Ovary (tissue), 9 donors: ENCODE results near the gene MROH2B. TPM values are rescaled to one million over a fixed set of nuclear protein-coding genes. Genes with fewer than 3 reads are reported as not detected.

ENCODE experiments used
- DNase-seq, 5 donors: peaks; one replicate each; pipeline ENCODE4 v3.0.0-alpha.2; 2019 to 2020
- H3K27ac ChIP-seq, 2 donors: fragments of 200-600 bp; one replicate each; pipeline versions ENCODE4 v1.5.1 to v1.8.0; 2019 to 2022
- H3K27me3 ChIP-seq: fragments of 200-600 bp; one replicate; pipeline ENCODE4 v1.8.0; 2022
- H3K36me3 ChIP-seq: fragments of 200-600 bp; sonication (generic); one replicate; pipeline ENCODE4 v1.5.1; 2019
- H3K4me1 ChIP-seq: one replicate; pipeline ENCODE4 v1.8.1; 2013; ENCODE audit warnings: mild to moderate bottlenecking, moderate library complexity; ENCODE audit not compliant: insufficient read depth
- H3K4me3 ChIP-seq: fragments of 200-600 bp; sonication (generic); one replicate; pipeline ENCODE4 v1.5.1; 2017
- H3K9me3 ChIP-seq, 2 donors: fragments of 200-600 bp in 1 of 2; sonication (generic) in 1 of 2; one replicate each; pipeline versions ENCODE4 v1.5.1 to v1.8.1; 2013 to 2019; ENCODE audit warnings: mild to moderate bottlenecking in 1 of 2, moderate library complexity in 1 of 2
- CTCF ChIP-seq, 3 donors: fragments of 450-650 bp in 2 of 3; fragments of 200-600 bp in 1 of 3; IDR thresholded peaks; one replicate each; pipeline versions ENCODE4 v1.5.1 to v1.8.0; 2016 to 2022; ENCODE audit warnings: antibody characterized with exemption in 3 of 3, mild to moderate bottlenecking in 1 of 3
- EP300 ChIP-seq: sonication (generic); formaldehyde crosslinking; IDR thresholded peaks from one replicate; pipeline ENCODE4 v1.6.1; 2017; ENCODE audit warnings: antibody characterized with exemption
- POLR2A ChIP-seq: fragments of 450-650 bp; IDR thresholded peaks from one replicate; pipeline ENCODE4 v1.6.1; 2017; ENCODE audit warnings: antibody characterized with exemption, mild to moderate bottlenecking, moderate library complexity
- WGBS, 3 donors: extraction: QIAGEN DNeasy Blood & Tissue Kit in 1 of 3; methylation state at CpG; one replicate each; pipeline versions ENCODE4 v1.1.5 to v1.1.7; 2013 to 2017; 5-methylcytosine and 5-hydroxymethylcytosine counted together
- intact Hi-C, 4 donors: fragments of 100-400 bp; cut with DNase I; formaldehyde crosslinking; loops; one replicate each; pipeline versions ENCODE4 v1.11.0 to v1.15.1; 2022 to 2023
- polyA plus RNA-seq, 2 donors: library from polyadenylated mRNA; stranded (reverse); fragments of 200-250 nt in 1 of 2; fragments of 350-450 nt in 1 of 2; fragmentation: Illumina TruSeq in 1 of 2; extraction: RNeasy Lipid Tissue Mini Kit (QIAGEN cat#74804) in 1 of 2; gene quantifications; one replicate each; pipeline ENCODE4 v1.2.3, GENCODE V29; 2013 to 2014
- total RNA-seq, 7 donors: library from RNA; depleted of rRNA in 2 of 7; stranded (reverse); fragments of >200 nt in 2 of 7; fragmentation: NEBNext Ultra II Directional in 3 of 7; extraction: Animal tissue kit (Norgen Biotek cat#: 25700) in 3 of 7; gene quantifications; one replicate each; pipeline versions ENCODE4 v1.1.0 to v1.2.4, GENCODE V29; 2016 to 2023
- donor health status: DM: no; HTN: no; CAD: no; lungs with moderate emphysema.
- donor health status: DM: no; HTN: no; CAD: no.
- donor health status: Bipolar disorder and iron deficiency.
- donor health status: DM: yes; HTN: yes; CAD: no.
- donor health status: DM: no; HTN: no; CAD: no.
- donor health status: DM: yes; HTN: yes; CAD: no.

The MROH2B gene
- total and polyA plus RNA-seq, 9 donors, result 0.01 TPM; not detected in 8

- no peaks in the 10 kb centered on the region for H3K36me3 ChIP-seq
- DNase-seq, result no peak
- 57 to 73% (median 70%) methylated on average over 2 of the region's 2 CpGs for WGBS, 3 donors
- H3K9me3 ChIP-seq, result no peaks in the 10 kb centered on the region
- H3K4me3 ChIP-seq, result no peak overlapping the region
- TF ChIP-seq POLR2A (no peak), EP300 (no peak), CTCF (IDR thresholded peaks at IDR 0.05) (no peak)
- intact Hi-C loops, result no loop called here
- no peak overlapping the region for H3K27ac ChIP-seq
- H3K27me3 ChIP-seq, result no peaks in the 10 kb centered on the region
- peaks cover 6% of the 10 kb centered on the region for H3K4me1 ChIP-seq
These were observed 41.6 kb upstream of the MROH2B start for GRCh38 chr5:41112486-41113455.

GRCh38 chr5:41109186-41109585 lies 38.0 kb upstream of the MROH2B start:
- H3K36me3 ChIP-seq, result no peaks in the 10 kb centered on the region
- DNase-seq, result no peak
- TF ChIP-seq EP300 (no peak), CTCF (IDR thresholded peaks at IDR 0.05) (no peak), POLR2A (no peak)

DNA sequence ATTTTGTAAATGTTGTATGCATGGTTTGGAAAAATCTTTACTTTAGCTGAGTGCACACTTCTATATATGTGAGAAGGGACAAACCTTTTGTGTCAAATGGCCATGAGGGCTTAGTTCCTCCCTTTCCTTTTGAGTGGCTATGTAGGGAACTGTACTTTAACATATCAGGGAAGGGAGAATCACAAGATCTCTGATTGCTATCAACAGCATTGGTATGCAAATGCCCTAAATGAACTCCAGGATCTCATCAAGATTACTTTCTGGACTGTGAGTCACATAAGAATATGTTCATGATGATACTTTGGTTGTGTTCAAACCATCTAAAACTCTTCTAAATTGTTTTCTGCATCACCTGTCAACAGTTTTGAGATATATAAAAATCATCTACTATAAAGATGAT lies 31.2 kb upstream of the MROH2B start:
- intact Hi-C loops, result no loop called here
- H3K27ac ChIP-seq, result no peak overlapping the region
- no peak for DNase-seq
- H3K4me3 ChIP-seq, result no peak overlapping the region
- H3K36me3 ChIP-seq, result no peaks in the 10 kb centered on the region
- H3K27me3 ChIP-seq, result no peaks in the 10 kb centered on the region
- H3K9me3 ChIP-seq, result no peaks in the 10 kb centered on the region
- H3K4me1 ChIP-seq, result no peaks in the 10 kb centered on the region
- TF ChIP-seq POLR2A (no peak), EP300 (no peak)

More at GRCh38 chr5:41109186-41109585, 38.0 kb upstream of the MROH2B start:
- Histone ChIP-seq H3K4me1 (peaks cover 6% of the 10 kb centered on the region), H3K27ac (no peak overlapping the region), H3K4me3 (no peak overlapping the region), H3K9me3 (no peaks in the 10 kb centered on the region), H3K27me3 (no peaks in the 10 kb centered on the region)
- intact Hi-C loops, result no loop called here

GRCh38 chr5:41097642-41098041 lies 26.5 kb upstream of the MROH2B start:
- intact Hi-C loops, result no loop called here

More at GRCh38 chr5:41097642-41098041, 26.5 kb upstream of the MROH2B start:
- Histone ChIP-seq H3K27ac (no peak overlapping the region), H3K4me1 (peaks cover 10% of the 10 kb centered on the region), H3K4me3 (no peak overlapping the region), H3K9me3 (no peaks in the 10 kb centered on the region), H3K36me3 (no peaks in the 10 kb centered on the region), H3K27me3 (no peaks in the 10 kb centered on the region)
- no peak for DNase-seq
- TF ChIP-seq POLR2A, result no peak
- no peak for TF ChIP-seq CTCF (IDR thresholded peaks at IDR 0.05)
- TF ChIP-seq EP300, result no peak
- 88 to 97% (median 93%) methylated on average over 2 of the region's 2 CpGs for WGBS, 3 donors
